HG03139 (cell line): ENCODE measurements around the gene CFAP161.
"Not testable (repeated sequence)": the region's sequence is repeated elsewhere in the genome, so short reads cannot be mapped to it uniquely, and the experiment has no call there.

Source experiments
- ATAC-seq: cut with Tn5 transposase; IDR thresholded peaks from one replicate; pipeline ENCODE4 v1.9.1; 2021; ENCODE audit not compliant: unreplicated experiment

The CFAP161 gene

DNA sequence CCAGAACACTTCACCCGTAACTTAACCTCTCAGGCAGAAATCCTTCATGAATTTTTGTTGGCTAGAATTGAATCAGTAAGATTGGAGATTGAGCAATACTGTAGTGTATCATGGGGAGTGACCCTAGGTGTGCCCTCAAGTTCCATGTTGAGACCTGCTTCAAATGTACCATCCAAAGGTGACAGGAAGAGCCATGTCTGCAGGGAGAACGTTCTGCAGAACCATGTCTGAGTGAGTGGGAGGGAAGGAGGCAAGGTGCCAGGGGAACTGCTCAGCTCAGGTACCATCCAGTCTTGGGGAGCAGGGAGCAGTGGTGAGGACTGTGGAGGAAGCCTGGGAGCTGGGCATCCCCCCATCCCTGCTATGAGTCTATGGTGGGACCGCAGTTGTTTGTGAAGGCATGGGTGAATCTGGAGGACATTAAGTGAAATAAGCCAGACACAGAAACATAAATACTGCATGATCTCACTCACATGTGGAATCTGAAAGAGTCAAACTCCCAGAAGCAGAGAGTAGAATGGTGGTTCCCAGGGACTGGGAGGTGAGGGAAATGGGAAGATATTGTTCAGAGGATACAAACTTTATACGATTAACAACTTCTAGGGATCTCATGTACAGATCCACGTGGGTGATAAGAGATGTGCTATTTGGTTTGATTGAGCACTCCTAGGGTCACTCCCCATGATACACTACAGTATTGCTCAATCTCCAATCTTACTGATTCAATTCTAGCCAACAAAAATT lies 23.3 kb downstream of the CFAP161 start:
- ATAC-seq = no peak

DNA sequence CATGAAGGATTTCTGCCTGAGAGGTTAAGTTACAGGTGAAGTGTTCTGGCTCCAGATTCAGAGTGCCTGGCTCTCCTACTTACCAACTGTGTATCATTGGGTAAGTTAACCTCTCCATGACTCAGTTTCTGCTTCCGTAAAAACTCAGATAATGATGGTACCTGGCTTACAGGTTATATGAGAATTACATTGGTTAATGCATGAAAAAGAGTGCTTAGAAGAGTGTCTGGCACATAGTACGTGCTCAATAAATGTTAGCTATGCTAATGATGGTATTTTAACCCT lies 23.8 kb downstream of the CFAP161 start:
- no peak for ATAC-seq

DNA sequence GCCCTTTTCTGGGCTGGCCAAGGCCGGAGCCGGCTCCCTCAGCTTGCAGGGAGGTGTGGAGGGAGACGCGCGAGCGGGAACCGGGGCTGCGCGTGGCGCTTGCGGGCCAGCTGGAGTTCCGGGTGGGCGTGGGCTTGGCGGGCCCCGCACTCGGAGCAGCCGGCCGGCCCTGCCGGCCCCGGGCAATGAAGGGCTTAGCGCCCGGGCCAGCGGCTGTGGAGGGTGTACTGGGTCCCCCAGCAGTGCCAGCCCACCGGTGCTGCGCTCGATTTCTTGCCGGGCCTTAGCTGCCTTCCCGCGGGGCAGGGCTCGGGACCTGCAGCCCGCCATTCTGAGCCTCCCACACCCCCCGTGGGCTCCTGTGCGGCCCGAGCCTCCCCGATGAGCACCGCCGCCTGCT lies 24.5 kb downstream of the CFAP161 start:
- ATAC-seq = not testable (repeated sequence)

DNA sequence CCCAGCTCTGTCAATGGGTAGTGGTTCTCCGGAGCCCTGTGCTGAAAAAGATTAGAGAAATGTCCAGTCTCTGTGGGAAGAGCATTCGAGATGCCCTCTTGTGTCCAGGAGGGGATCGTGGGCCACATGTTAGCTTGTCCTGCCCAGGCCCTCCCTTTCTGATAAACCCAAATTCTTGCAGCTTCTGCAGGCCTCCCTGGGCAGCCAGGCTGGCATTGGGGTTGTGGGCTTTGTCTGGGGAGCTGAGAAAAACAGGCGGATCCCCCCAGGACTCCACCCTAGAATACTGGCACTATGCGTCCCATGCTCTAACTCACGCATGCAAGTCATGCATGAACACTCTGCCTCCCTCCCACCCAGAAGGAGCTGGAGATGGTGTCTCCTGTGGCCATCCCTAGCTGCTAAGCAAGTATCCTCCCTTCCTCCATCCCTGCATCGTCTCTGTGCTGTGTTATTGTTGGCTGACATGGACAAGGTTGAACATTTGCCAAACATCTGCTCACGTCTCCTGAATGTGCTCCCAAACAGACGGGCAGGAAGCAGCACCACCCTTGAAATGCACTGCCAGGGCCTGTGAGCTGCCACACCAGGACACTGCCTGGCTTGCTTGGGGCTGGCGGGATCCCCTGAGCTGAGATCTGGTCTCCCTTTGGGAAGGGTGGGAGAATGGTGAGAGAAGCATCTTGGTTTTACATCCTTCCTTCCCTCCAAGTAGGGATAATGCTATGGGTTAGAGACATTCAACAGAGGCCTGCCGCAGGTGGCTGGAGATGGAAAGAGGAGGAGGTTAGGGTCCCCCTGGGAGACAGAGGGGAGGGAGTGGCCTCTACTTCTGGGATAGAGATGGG lies 26.5 kb downstream of the CFAP161 start:
- no peak for ATAC-seq

DNA sequence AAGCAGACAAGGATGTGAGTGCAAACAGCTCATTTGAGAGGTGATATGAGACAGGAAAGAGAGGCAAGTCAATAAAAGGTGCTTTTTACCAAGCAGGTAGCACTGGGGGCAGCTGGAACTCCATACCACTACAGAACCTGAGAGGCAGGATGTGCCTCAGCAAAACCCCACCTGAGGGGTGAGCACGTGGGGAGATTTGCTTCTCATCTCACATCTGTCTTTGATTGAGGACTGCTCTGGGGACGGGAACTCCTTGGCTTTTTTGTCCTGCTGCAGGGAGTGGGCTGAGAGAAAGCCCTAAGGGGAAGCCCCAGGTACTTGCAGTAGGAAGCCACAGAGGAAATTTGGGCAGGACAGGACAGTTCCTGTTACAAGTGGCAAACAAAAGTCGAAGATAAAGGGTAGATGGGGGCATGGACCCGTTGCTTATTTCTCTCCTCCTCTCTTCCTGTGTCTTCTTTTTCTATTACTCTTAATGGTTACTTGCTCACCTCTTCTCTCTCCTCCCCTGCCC lies 27.1 kb downstream of the CFAP161 start:
- no peak for ATAC-seq

DNA sequence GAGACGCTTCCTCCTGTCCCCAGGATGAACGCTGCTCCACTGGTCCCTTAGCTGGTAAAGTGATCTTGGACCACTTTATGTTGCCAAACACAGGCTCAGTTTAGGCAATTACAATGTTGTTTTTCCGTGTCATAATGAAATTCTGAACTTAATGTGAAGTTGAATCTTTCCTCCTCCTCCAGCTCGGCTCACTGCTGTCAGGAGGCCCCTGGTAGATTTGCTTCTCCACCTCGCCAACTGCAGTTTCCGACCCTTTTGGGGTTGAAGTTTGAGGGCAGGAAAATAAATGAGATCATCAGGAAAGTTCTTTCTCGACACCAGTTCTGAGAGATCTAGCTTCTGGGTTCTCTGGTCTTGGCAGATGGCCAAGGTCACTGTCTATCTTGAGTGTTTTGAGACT lies 27.8 kb downstream of the CFAP161 start:
- ATAC-seq = no peak

DNA sequence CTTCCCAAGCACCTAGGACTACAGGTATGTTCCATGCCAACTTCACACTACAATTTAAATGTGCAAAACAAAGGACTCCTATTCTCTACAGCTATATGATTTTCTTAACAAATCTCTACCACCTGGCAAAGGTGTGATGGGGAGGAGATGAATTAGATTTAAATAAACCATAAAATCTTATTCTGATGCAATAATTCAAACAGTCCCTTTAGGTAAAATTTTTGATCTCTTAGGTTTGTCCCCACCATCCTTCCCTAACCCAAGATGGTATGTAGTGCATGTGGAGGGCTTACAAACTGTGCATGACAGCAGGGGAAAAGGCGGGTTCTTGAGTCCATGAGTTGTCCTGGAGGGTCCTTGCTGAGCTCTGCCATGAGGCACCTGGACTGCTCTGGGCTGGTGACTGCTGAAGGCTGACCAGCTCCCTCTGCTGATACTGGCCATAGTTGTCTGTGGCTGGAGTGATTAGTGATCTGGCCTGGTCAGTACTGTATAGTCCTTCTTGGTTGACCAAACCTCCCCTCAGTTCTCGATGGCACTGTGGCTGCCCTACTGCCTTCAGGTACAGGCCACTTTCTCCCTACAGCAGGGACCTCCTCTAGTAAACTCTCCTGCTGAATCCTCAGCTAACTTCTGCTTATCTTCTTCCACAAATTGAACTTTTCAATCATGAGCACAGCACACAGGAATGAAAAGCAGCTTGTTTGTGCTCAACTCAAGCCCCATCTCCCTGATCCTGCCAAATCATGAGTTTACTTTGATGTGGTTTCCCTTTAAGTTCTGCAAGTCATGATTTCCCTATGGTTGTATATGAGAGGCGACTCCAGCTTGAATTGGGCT lies 30.1 kb downstream of the CFAP161 start:
- no peak for ATAC-seq

DNA sequence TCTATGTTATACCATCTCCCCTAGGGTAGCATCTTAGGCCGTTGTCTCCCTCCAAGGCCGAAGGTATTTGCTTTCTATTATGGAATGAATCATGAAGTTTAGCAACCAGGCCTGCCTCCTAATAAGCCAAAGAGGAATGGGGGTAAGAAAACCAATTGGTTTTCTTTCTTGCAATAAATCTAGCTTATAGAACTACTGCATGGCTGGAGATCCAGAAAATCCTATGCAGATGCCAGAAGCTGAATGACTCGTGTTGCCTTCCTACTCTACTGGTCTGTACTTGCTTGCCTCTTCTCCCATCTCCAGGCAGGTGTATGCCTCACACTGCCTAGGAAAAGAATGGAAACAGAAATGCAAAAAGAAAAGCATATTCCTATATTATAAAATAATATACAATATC lies 31.5 kb downstream of the CFAP161 start:
- ATAC-seq = no peak

DNA sequence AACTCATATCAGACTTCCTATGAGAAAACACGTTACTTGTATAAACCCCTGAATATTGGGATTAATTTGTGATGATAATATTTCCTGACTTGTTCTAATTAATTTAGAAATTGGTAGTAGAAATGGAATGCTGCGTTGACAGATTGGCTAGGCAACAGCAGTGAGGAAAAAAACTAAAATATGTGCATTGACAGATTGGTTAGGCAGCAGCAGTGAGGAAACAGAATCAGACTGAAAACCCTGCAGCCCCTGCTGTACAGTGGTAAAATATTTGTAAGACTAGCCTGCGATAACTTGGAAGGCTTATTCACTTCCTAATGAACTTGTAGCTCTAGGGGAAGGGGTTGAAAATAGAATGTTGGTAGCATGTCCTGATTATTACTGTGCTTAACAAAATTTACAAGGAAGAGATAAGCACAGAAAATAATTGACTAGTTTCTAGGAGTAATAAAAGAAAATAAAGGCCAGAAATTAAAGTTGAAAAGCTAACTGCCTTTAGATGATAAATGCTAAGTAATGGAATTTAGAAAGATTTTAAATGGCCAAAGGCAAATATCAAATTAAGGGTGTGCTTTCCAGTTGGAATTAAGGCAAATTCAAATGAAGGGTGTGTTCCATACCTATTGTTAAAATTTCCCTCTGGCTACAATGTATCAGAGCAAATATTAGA lies 32.7 kb downstream of the CFAP161 start:
- no peak for ATAC-seq

DNA sequence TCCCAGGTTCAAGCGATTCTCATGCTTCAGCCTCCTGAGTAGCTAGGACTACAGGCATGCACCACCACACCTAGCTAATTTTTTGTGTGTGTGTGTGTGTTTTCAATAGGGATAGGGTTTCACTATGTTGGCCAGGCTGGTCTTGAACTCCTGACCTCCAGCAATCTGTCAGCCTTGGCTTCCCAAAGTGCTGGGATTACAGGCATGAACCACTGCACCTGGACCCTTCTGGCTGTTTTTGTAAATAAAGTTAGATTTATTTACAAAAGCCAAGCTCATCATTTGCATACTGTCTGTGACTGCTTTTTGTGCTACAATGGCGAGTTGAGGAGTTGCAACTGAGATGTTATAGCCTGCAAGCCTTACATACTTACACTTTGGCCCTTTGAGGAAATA lies 34.1 kb downstream of the CFAP161 start:
- no peak for ATAC-seq

DNA sequence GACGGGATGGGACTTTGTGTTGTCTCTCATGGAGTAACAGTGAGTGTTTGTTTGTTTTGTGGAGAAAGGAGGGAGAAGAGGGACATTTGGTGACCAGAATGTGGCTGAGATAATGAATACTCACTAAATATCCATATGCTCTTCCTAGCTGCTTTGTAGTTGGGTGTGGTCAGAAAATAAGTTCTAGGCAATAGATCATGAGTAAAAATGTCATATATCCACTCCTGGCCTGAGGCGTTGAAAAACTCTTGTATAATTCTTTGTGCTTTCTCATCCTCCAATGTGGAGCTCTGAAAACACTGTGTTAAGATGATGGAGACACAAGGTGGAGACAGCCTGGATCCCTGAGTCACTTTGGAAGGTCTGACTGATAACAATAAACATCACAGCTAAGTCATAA lies 34.6 kb downstream of the CFAP161 start:
- no peak for ATAC-seq

DNA sequence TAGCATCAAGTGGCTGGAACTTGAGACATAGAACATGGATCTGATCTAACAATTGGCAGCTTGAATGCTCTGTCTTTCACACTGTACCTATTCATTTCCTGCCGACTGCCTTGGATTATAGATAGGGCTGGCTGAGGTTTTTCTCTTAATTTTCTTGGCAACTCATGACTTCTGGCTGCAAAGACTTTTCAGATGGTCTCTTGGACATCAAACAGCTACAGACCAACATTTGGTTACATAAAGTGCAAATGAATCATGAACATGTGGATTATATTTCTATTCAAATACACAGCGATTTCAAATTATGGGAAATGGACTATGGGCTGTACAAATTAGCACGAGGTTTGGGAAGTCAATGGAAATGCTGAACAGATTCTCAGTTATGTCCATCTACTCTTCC lies 36.4 kb downstream of the CFAP161 start:
- no peak for ATAC-seq

DNA sequence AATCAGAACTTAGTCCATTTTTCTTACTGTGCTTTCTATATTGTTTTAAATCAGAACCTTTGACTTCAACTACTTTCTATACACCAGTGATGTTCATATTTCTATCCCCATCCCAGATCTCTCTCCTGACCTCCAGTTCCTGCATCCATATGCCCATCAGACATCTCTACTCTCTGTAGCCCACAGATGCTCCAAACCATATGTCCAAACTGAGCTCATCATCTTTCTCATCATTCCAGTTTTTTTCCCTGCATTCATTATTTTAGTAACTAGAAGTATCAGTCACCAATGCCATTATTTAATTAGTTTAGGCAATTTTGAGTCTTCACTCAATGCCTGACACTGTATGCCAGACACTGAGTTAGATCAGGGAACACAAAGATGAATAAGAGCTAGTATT lies 37.2 kb downstream of the CFAP161 start:
- ATAC-seq = no peak

DNA sequence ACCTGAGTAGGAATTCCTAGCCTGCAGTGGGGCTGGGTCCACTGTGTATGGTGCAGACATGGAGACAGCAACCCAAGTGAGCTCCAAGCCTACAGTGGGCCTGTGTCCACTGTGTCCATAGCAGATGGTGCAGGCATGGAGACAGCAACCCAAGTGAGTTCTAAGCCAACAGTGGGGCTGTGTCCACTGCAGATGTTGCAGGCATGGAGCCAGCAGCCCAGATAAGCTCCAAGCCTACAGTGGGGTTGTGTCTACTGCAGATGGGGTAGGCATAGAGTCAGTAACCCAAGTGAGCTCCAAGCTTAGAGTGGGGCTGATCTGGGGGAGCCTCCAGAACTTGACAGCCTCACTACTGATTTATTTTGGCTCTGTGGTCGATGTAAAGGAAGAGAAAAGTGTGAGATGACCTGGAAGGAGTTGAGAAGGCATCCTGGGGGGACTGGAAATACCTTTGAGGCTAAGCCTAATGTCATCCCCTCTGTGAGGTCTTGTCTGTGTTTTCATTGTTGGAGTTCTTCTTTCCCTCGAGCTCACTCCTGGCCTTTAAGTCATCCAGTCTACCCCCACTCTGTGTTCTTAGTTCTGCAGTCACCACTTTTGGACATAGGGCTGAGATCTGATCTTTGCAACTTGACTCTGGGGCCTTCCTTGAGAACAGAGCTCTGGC lies 40.2 kb downstream of the CFAP161 start:
- no peak for ATAC-seq

DNA sequence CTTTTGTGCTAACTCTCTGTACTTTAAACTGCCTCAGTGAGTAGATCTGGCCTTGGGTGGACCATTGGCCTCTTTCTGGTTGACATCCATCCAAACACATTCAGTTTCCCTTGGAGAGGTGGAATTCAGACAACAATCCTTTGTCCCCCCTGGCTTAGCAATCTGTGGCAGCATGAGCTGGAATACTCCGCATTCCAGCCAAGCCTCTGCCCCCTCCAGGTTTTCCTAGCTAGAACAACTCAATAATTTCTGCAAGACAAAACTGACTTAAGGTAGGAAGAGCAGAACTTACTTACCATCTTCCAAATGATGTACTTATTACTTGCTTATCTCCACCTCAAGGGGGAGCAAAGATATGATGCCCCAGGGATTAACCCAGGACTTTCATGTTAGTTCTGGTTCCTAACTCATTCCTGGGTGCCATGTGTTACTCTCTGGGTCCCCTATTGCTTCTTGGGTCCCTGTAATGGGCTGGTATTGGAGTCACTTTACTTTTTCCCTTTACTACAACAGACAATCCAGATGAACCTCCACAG lies 40.8 kb downstream of the CFAP161 start:
- ATAC-seq = no peak

DNA sequence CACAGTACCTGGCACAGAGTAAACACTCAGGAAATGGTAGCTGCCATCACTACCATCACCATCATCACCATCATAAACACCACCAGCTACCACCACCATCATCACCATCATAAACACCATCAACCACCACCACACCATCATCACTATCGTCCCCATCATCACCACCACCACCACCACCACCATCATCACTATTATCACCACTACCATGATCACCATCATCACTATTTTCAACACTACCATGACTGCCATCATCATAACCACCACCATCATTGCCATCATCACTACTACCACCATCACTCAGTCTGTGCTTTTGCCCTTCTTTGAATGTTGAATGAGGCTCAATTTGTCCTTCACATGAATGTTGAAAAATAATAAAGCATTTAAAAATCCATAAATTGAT lies 41.4 kb downstream of the CFAP161 start:
- no peak for ATAC-seq

DNA sequence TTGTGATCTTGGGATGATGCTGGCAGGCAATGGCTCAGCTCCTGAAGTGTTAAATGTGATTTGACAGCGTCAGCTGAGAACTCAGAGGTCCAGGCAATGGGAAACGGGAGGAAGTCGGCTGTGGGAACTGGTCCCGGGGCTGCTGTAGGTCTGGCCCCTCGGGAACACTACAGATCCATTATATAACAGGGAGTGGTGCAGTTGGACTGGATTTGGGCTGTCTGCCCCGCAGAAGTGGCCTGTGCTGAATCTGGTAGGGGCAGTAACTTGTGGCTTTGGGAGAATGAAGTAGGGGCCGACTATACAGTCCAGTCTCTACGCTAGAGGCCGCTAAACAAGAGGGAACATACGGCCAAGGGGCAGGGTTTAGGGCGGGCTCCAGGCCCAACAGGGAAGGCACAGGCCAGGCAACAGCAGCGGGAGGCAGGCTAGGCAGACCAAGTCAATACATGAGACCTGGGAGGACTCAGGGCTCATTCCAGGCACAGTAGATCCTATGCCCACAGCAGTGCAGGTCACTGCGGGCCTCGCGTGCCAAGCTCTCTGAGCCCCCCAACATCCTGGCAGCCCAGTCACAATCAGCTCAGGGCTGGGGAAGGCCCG lies 42.3 kb downstream of the CFAP161 start:
- no peak for ATAC-seq

DNA sequence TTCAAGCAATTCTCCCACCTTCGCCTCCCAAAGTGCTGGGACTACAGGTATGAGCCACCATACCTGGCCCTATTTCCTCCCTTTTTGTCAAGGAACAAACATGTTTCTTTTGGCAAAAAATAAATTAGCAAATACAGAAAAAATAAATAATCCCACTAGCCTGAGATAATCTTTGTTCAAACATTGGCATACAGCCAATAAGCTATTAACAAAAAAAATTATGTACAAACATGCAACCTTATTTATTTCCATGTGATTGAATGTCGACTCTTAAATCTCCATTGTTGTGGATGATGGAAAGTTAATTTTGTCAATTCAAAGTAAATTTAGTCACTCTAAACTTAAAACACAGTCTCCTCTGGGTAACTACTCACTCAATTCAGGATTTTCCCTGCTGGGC lies 44.3 kb downstream of the CFAP161 start:
- no peak for ATAC-seq

DNA sequence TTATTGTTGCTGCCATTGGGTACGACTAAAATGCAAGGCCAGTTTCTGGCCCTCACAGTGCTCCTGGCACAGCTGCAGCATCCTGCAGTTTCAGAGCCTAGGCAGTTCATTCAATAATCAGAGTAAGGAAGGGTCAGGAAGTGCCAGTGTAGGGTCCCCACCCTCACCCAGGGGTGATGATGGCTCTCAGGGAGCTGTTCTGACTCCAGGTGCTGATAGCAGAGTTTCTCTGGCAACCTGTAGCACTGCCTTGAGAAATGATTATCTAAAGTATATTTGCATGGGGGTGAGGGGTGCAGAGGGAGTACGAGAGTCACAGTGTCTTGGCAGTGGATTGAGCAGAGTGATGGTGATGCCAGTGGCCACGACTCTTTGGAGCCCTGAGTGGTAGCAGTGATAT lies 47.1 kb downstream of the CFAP161 start:
- no peak for ATAC-seq
